Brain microvascular endothelial cell (primary cell): ENCODE data around the gene CMC4.

Source experiments
- DNase-seq: peaks from one replicate; pipeline ENCODE4 v3.0.0-alpha.2; 2020
- H3K27ac ChIP-seq: fragments of 250-450 bp; sonication (Bioruptor Pico); 2 replicates; pipeline ENCODE4 v1.5.1; 2020; ENCODE audit warnings: mild to moderate bottlenecking, moderate library complexity
- H3K27me3 ChIP-seq: fragments of 250-450 bp; sonication (Bioruptor Pico); replicated peaks from 2 replicates; pipeline ENCODE4 v1.5.1; 2020; ENCODE audit warnings: mild to moderate bottlenecking
- H3K36me3 ChIP-seq: fragments of 250-450 bp; sonication (Bioruptor Pico); replicated peaks from 2 replicates; pipeline ENCODE4 v1.5.1; 2020; ENCODE audit warnings: mild to moderate bottlenecking
- H3K4me3 ChIP-seq: 2 replicates; pipeline ENCODE4 v1.5.1; 2011; ENCODE audit warnings: low read depth, mild to moderate bottlenecking, control low read depth, low read length, moderate library complexity
- in situ Hi-C: cut with HindIII; loops from 2 replicates; pipeline ENCODE4 v1.10.0; 2017; ENCODE audit warnings: low sequenced_read_pairs, low pct_ligation_motif_present
- TF ChIP-seq, protein P1 (sequence below): IDR thresholded peaks from 2 replicates; pipeline ENCODE4 v1.5.1; 2011; ENCODE audit warnings: low read depth, mild to moderate bottlenecking, moderate library complexity, low read length, control low read depth, inconsistent platforms; ENCODE audit errors: missing control alignments

The CMC4 gene

GRCh38 chrX:155052738-155053498, 18.0 kb downstream of the CMC4 start:
- in situ Hi-C loops: no loop called here
- DNase-seq: no peak
- no peaks in the 10 kb centered on the region for H3K27me3 ChIP-seq
- H3K4me3 ChIP-seq: no peak overlapping the region
- H3K27ac ChIP-seq: no peak overlapping the region
- TF ChIP-seq, protein P1, sequence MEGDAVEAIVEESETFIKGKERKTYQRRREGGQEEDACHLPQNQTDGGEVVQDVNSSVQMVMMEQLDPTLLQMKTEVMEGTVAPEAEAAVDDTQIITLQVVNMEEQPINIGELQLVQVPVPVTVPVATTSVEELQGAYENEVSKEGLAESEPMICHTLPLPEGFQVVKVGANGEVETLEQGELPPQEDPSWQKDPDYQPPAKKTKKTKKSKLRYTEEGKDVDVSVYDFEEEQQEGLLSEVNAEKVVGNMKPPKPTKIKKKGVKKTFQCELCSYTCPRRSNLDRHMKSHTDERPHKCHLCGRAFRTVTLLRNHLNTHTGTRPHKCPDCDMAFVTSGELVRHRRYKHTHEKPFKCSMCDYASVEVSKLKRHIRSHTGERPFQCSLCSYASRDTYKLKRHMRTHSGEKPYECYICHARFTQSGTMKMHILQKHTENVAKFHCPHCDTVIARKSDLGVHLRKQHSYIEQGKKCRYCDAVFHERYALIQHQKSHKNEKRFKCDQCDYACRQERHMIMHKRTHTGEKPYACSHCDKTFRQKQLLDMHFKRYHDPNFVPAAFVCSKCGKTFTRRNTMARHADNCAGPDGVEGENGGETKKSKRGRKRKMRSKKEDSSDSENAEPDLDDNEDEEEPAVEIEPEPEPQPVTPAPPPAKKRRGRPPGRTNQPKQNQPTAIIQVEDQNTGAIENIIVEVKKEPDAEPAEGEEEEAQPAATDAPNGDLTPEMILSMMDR: no peak
- no peaks in the 10 kb centered on the region for H3K36me3 ChIP-seq

DNA sequence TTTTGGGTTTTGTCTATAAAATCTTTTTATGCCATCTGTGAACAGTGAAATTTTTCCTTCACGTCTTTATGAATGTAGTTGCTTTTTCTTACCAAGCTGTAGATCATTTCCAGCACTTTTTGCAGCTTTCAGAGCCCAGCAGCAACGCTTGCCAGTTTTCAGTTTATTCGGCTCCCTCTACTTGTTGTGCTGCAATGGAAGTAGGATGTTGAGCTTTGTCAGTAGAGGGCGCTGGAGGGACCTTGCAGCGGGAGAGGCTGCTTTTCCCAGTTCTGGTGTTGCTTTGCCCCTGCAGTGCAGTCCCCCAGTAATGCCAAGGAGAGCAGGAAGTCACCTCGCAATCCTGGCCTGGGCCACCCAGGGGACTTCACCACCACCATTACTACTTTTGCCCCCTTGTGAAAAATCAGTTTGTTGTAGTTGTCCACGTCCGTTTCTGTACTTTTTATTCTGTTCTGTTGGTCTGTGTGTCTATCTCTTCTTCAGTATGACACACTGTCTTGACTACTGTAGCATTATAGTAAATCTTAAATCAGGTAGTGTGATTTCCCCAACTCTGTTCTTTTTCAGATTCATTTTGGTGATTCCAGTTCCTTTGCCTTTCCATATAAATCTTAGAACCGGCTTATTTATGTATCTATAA, 21.8 kb downstream of the CMC4 start:
- TF ChIP-seq, protein P1: peak; percentile 80
- Histone ChIP-seq H3K27ac (no peak overlapping the region), H3K36me3 (no peaks in the 10 kb centered on the region), H3K27me3 (no peaks in the 10 kb centered on the region), H3K4me3 (no peak overlapping the region)
- peak; percentile 43 for DNase-seq
- in situ Hi-C loops: no loop called here

- Histone ChIP-seq H3K36me3 (no peaks in the 10 kb centered on the region), H3K27me3 (no peaks in the 10 kb centered on the region), H3K27ac (no peak overlapping the region), H3K4me3 (no peak overlapping the region)
- no peak for DNase-seq
- TF ChIP-seq, protein P1: no peak
- in situ Hi-C loops: no loop called here
Observed at GRCh38 chrX:155046811-155047528, 24.0 kb downstream of the CMC4 start.

DNA sequence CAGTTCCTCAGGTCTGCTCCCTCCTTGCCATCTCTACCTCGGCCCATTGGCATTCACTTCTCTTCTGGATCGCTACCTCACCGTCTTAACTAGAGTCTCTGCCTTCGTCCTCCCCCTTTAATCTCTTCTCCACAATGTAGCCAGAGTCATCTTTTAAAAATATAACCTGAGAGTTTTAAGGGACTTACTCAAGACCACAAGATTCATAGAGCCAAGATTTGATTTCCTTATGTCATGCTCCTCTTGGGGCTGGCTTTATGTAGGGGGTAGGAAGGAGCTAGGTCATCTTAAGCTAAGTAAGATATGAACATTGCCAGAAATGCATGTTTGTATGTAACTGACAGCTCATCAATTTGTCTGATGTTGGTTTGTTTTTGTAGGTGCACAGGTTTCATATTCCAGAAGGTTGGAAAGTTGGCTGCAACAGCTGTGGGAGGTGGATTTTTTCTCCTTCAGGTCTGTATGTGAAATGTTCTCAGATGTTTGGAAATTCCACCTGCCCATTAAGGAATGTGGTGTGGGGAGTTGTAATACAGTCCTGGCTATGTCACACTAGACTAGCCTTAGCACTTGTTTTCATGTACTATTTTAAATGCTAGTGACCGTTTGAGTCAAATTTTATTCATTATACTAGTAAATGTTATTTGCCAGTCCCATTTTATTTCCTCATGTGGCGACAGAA, 24.7 kb downstream of the CMC4 start:
- Histone ChIP-seq H3K36me3 (no peaks in the 10 kb centered on the region), H3K4me3 (no peak overlapping the region), H3K27ac (no peak overlapping the region), H3K27me3 (no peaks in the 10 kb centered on the region)
- no peak for DNase-seq
- TF ChIP-seq, protein P1: no peak
- in situ Hi-C loops: no loop called here

- in situ Hi-C loops: no loop called here
- no peak for DNase-seq
- no peak overlapping the region for H3K27ac ChIP-seq
- no peak overlapping the region for H3K4me3 ChIP-seq
- no peaks in the 10 kb centered on the region for H3K36me3 ChIP-seq
- no peaks in the 10 kb centered on the region for H3K27me3 ChIP-seq
- TF ChIP-seq, protein P1: no peak
Observed at GRCh38 chrX:155035688-155036087, 35.2 kb downstream of the CMC4 start.
